ENCODE results near the gene ZG16B.

Gene ZG16B

DNA sequence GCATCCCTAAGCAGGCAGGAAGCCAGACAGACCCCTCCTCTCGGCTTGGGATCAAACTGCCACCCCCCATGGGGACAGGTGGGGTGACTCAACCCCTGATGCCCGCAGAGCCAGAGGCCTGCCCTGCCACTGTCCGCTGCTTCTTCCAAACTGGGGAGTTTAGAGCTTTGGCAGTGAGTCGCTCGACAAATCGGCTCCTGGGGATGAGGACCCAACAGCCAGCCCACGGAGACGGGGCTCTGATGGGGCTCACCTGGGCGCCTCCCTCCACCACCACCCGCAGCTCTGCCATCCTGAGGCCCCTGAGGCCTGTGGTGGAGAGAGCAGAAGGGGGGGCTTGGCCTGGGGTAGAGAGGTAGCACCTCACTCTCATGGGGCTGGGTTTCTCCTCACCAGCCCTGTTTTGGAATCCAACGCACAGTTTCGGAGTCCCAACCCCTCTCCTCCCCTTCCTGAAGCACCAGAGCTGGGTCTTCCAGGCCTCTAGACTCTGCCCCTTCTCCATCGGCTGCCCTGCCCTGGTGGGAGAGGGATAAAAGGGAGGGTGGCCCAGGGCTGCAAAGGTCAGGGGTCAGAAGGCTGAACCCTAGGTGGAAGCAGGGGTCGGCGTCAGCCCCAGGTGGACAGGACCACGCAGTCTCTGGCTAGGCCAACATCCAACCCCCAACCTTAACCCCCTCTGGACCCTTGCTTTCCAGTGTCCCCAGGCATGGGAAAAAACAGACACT, 22.1 kb downstream of the ZG16B start:
- Histone ChIP-seq H3K36me3 (ENCODE audit: insufficient read depth, insufficient read length, low read length) (no peaks in the 10 kb centered on the region), H3K9ac (ENCODE audit: insufficient read length, low read depth) (no peak overlapping the region), H3K27me3 (ENCODE audit: insufficient read depth, insufficient read length) (no peaks in the 10 kb centered on the region), H3K9me3 (ENCODE audit: insufficient read depth, low read length) (peaks cover 42% of the 10 kb centered on the region), H3K4me1 (ENCODE audit: insufficient read depth, insufficient read length) (peaks cover 6% of the 10 kb centered on the region), H3K4me3 (ENCODE audit: insufficient read length, low read depth) (no peak overlapping the region)
- no peak for DNase-seq (ENCODE audit: low read depth, low spot score)
- no peak for TF ChIP-seq ZNF274 (IDR thresholded peaks at IDR 0.05; ENCODE audit: low read depth, low read length)
- TF ChIP-seq SUZ12 (IDR thresholded peaks at IDR 0.05; ENCODE audit: extremely low read depth, insufficient read depth, insufficient read length): no peak
- TF ChIP-seq YY1 (IDR thresholded peaks at IDR 0.05; ENCODE audit: insufficient read depth, insufficient read length): no peak

DNA sequence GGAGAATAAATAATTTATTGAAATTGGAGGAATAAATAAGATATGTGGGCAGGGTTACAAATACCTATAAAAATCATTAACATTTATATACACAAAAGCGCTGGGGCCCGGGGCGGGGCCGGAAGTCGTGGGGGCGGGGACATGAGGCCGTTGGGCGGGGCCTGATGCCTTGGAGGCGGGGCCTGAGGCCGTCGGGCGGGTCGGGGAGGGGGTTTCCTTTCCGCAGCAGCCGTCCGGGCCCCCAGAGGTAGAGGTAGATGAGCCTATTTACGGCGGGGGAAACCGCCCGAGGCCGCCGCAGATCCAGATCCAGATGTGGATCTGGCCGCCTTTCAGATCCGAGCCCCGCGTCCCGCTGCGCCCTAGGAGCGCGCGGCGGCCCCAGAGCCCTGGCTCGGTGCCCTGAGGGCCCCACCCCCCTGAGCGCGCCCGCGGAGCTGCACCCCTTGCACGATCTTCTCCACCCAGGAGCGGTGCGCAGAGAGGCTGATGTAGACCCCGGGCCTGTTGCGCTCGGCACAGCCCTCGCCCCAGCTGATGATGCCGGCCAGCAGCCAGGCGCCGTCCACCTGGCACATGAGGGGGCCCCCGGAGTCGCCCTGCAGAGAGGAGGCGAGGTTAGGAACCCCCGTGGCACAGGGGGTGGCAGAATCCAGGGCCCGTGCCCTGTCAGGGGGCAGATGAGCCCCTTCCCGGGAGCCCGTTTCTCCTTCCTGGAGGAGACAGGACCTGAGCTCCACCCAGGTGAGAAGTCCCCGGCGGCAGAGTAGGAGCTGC, 22.8 kb downstream of the ZG16B start:
- Histone ChIP-seq H3K27me3 (ENCODE audit: insufficient read depth, insufficient read length) (no peaks in the 10 kb centered on the region), H3K36me3 (ENCODE audit: insufficient read depth, insufficient read length, low read length) (no peaks in the 10 kb centered on the region), H3K9ac (ENCODE audit: insufficient read length, low read depth) (no peak overlapping the region), H3K4me1 (ENCODE audit: insufficient read depth, insufficient read length) (peaks cover 6% of the 10 kb centered on the region), H3K9me3 (ENCODE audit: insufficient read depth, low read length) (peaks cover 37% of the 10 kb centered on the region), H3K4me3 (ENCODE audit: insufficient read length, low read depth) (no peak overlapping the region)
- TF ChIP-seq ZNF274 (IDR thresholded peaks at IDR 0.05; ENCODE audit: low read depth, low read length) (no peak), YY1 (IDR thresholded peaks at IDR 0.05; ENCODE audit: insufficient read depth, insufficient read length) (no peak), SUZ12 (IDR thresholded peaks at IDR 0.05; ENCODE audit: extremely low read depth, insufficient read depth, insufficient read length) (no peak)
- no peak for DNase-seq (ENCODE audit: low read depth, low spot score)

DNA sequence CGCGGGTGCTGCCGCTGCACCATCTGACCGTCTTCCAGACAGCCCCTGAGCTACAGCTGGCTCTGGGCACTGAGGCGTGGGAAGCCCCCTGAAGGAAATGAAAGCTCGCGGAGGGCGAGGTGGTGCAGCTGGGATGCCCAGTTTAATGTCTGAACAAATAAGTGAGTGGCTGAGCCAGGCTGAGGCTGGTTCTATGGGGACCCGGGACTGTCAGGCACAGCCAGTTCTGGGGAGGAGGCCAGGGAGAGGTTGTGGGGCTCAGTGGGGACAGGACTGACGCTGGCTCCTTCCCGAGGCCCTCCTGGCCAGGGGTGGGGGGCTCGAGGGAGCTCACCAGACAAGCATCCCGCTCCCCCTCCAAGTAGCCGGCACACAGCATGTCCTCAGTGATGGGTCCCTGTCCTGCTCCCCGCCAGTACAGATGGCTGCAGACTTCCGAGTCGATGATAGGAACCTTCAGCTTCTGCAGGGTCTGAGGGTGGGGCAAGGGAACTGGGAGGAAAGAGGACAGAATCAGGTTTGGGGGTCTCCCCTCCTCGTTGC, 23.5 kb downstream of the ZG16B start:
- H3K27me3 ChIP-seq (ENCODE audit: insufficient read depth, insufficient read length): no peaks in the 10 kb centered on the region
- peaks cover 32% of the 10 kb centered on the region for H3K9me3 ChIP-seq (ENCODE audit: insufficient read depth, low read length)
- peaks cover 9% of the 10 kb centered on the region for H3K4me1 ChIP-seq (ENCODE audit: insufficient read depth, insufficient read length)
- H3K9ac ChIP-seq (ENCODE audit: insufficient read length, low read depth): no peak overlapping the region
- H3K4me3 ChIP-seq (ENCODE audit: insufficient read length, low read depth): no peak overlapping the region
- TF ChIP-seq ZNF274 (IDR thresholded peaks at IDR 0.05; ENCODE audit: low read depth, low read length): no peak
- TF ChIP-seq YY1 (IDR thresholded peaks at IDR 0.05; ENCODE audit: insufficient read depth, insufficient read length): no peak
- no peak for TF ChIP-seq SUZ12 (IDR thresholded peaks at IDR 0.05; ENCODE audit: extremely low read depth, insufficient read depth, insufficient read length)
- no peaks in the 10 kb centered on the region for H3K36me3 ChIP-seq (ENCODE audit: insufficient read depth, insufficient read length, low read length)
- DNase-seq (ENCODE audit: low read depth, low spot score): no peak

DNA sequence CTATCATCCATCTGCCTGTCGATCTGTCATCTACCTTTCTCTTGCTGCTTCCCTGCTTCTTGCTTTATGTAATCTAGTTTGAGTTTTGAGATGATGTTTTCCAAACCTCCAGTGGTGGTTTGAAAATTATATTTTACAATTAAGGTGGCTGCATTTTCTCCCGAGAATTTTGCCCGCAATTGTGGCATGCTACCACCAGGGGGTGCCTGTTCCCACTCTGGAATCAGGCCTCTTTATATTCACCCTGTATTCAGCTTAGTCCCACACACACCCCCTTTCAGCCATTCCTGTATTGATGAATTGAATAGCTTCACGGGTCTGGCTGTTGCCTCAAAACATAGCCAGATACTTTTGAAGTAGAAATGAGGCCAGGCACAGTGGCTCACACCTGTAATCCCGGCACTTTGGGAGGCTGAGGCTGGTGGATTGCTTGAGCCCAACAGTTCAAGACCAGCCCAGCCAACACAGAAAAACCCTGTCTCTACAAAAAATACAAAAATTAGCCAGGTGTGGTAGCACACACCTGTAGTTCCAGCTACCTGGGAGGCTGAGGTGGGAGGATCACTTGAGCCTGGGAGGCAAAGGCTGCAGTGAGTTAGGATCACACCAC, 24.7 kb downstream of the ZG16B start:
- Histone ChIP-seq H3K4me3 (ENCODE audit: insufficient read length, low read depth) (no peak overlapping the region), H3K36me3 (ENCODE audit: insufficient read depth, insufficient read length, low read length) (no peaks in the 10 kb centered on the region), H3K9me3 (ENCODE audit: insufficient read depth, low read length) (peaks cover 32% of the 10 kb centered on the region), H3K4me1 (ENCODE audit: insufficient read depth, insufficient read length) (peaks cover 9% of the 10 kb centered on the region), H3K27me3 (ENCODE audit: insufficient read depth, insufficient read length) (no peaks in the 10 kb centered on the region), H3K9ac (ENCODE audit: insufficient read length, low read depth) (no peak overlapping the region)
- DNase-seq (ENCODE audit: low read depth, low spot score): no peak
- TF ChIP-seq YY1 (IDR thresholded peaks at IDR 0.05; ENCODE audit: insufficient read depth, insufficient read length) (no peak), SUZ12 (IDR thresholded peaks at IDR 0.05; ENCODE audit: extremely low read depth, insufficient read depth, insufficient read length) (no peak), ZNF274 (IDR thresholded peaks at IDR 0.05; ENCODE audit: low read depth, low read length) (no peak)

DNA sequence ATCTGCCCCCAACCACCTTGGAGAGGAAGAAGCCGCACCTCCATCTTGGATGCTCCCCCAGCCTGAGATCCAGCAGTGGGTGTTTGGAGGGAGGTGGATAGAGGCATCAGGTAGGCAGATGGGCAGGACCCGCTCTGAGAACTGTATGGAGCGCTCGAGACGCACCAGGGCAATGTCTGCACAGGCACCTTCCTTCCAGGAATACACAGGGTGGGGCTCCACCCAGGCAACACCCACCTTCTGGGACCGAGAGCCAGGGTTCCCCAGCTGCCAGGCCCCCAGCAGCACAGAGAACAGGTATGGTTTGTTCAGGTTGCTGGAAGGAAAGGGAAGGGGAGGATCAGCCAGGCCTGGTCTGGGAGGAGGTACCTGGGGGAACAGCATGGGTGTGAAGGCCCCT, 25.4 kb downstream of the ZG16B start:
- no peak for TF ChIP-seq YY1 (IDR thresholded peaks at IDR 0.05; ENCODE audit: insufficient read depth, insufficient read length)
- no peak for TF ChIP-seq ZNF274 (IDR thresholded peaks at IDR 0.05; ENCODE audit: low read depth, low read length)
- no peak for TF ChIP-seq SUZ12 (IDR thresholded peaks at IDR 0.05; ENCODE audit: extremely low read depth, insufficient read depth, insufficient read length)
- DNase-seq (ENCODE audit: low read depth, low spot score): no peak
- no peaks in the 10 kb centered on the region for H3K36me3 ChIP-seq (ENCODE audit: insufficient read depth, insufficient read length, low read length)
- peaks cover 34% of the 10 kb centered on the region for H3K9me3 ChIP-seq (ENCODE audit: insufficient read depth, low read length)
- no peak overlapping the region for H3K9ac ChIP-seq (ENCODE audit: insufficient read length, low read depth)
- no peaks in the 10 kb centered on the region for H3K27me3 ChIP-seq (ENCODE audit: insufficient read depth, insufficient read length)
- peaks cover 6% of the 10 kb centered on the region for H3K4me1 ChIP-seq (ENCODE audit: insufficient read depth, insufficient read length)
- no peak overlapping the region for H3K4me3 ChIP-seq (ENCODE audit: insufficient read length, low read depth)

DNA sequence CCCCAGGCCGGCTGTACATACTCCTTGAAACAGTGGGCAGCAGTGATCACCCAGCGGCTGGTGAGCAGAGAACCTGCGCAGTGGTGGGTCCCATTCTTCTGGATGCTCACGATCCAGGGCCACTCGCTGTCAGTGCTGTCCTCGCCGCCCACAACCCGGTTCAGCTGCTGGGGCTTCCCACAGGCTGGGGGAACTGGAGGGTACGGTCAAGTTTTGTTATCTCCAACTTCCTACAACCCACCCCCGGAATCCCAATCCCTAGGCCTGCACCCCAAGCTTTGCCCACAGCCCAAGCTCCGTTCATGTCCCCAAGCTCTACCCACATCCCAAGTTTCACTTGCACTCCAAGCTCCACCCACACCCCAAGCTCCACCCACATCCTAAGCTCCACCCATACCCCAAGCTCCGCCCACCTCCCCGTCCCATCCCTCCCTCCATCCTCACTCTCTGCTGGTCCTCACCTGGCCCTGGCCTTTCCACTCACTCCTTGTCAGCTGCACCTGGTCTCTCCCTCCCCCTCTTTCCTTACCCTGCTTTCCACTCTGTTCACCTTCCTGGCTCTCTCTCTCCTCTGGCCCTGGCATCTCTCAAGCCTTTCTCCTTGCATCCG, 26.1 kb downstream of the ZG16B start:
- peaks cover 6% of the 10 kb centered on the region for H3K4me1 ChIP-seq (ENCODE audit: insufficient read depth, insufficient read length)
- TF ChIP-seq SUZ12 (IDR thresholded peaks at IDR 0.05; ENCODE audit: extremely low read depth, insufficient read depth, insufficient read length) (no peak), ZNF274 (IDR thresholded peaks at IDR 0.05; ENCODE audit: low read depth, low read length) (no peak), YY1 (IDR thresholded peaks at IDR 0.05; ENCODE audit: insufficient read depth, insufficient read length) (no peak)
- H3K9ac ChIP-seq (ENCODE audit: insufficient read length, low read depth): no peak overlapping the region
- no peak for DNase-seq (ENCODE audit: low read depth, low spot score)
- no peak overlapping the region for H3K4me3 ChIP-seq (ENCODE audit: insufficient read length, low read depth)
- H3K9me3 ChIP-seq (ENCODE audit: insufficient read depth, low read length): peaks cover 40% of the 10 kb centered on the region
- H3K36me3 ChIP-seq (ENCODE audit: insufficient read depth, insufficient read length, low read length): no peaks in the 10 kb centered on the region
- H3K27me3 ChIP-seq (ENCODE audit: insufficient read depth, insufficient read length): no peaks in the 10 kb centered on the region
